Measurements from ENCODE around the gene COA6.

DNA sequence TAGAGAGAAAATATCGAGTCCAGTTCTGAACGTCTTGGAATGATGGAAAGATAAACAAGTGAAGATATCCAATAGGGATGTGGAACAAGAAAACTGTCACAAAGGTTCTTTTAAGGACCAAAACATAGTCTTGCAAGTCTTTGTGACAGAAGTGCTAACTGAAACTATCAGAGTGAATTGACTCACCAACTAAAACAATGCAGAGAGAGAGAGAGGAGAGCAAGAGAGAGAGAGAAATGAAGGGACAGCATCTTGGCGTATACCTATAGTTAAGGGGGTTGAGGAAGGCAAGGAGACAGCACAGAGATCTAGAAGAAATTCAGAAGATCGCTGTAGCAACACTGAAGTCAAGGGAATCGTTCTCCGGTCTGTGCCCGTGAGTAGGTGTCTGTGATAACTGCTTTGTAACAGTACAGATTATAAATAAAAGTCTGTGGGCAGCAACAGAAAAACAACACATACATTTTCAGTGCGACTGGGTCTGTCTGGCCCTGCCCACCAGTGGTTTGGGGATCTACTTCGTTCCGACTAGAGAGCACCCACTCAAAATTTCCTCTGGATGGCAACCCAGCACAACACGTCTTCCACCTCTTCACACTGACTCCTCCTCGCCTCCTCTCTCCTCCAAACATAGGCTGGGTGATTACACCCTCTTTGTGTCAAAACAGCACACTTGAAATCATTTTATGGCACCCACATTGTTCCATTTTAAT is 4.8 kb upstream of the COA6 start:
- no peak for TF ChIP-seq REST (IDR thresholded peaks at IDR 0.05; ENCODE audit: borderline replicate concordance in 1 of 2, low read depth in 1 of 2, low read length in 2 of 2)
- no peak for TF ChIP-seq FOXJ3 (CRISPR knock-in tag; IDR thresholded peaks at IDR 0.05; ENCODE audit: borderline replicate concordance)
- TF ChIP-seq SP1 (IDR thresholded peaks at IDR 0.05) = no peak
- no peak for TF ChIP-seq SP1 (CRISPR knock-in tag; IDR thresholded peaks at IDR 0.05)
- no peak for TF ChIP-seq NKX3-1 (CRISPR knock-in tag; IDR thresholded peaks at IDR 0.05)
- no peak for TF ChIP-seq NONO (IDR thresholded peaks at IDR 0.05)
- no peak for TF ChIP-seq NONO (CRISPR knock-in tag; conservative IDR thresholded peaks at IDR 0.05)
- TF ChIP-seq CC2D1A (CRISPR knock-in tag; IDR thresholded peaks at IDR 0.05) = no peak
- no peak for TF ChIP-seq ETS1 (CRISPR knock-in tag; IDR thresholded peaks at IDR 0.05)

Data from HepG2 (cell line).